ENCODE data around the gene ABCA1.

DNA sequence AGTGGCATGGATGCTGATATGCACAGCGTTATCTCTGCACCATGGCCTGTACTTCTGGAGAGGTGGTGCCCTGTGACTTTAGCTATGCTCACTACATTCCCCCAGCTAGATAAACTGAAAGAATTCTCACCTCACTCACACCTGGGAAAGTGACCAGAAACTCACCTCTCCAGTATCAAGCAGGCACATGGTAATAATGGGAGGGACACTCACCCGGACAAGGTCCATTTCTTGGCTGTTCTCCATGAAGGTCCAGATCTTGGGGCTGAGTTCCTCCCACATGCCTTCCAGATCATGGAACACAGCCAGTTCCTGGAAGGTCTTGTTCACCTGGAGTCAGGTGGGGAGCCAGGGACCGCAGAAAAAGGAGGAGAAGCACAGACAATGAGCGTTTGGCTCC, 91.2 kb downstream of the ABCA1 start:
- TF ChIP-seq POLR2A (IDR thresholded peaks at IDR 0.05; ENCODE audit: extremely low read depth, insufficient read length) (no peak), MAX (IDR thresholded peaks at IDR 0.05; ENCODE audit: low read depth, low read length) (no peak)
- TF ChIP-seq, protein P1, sequence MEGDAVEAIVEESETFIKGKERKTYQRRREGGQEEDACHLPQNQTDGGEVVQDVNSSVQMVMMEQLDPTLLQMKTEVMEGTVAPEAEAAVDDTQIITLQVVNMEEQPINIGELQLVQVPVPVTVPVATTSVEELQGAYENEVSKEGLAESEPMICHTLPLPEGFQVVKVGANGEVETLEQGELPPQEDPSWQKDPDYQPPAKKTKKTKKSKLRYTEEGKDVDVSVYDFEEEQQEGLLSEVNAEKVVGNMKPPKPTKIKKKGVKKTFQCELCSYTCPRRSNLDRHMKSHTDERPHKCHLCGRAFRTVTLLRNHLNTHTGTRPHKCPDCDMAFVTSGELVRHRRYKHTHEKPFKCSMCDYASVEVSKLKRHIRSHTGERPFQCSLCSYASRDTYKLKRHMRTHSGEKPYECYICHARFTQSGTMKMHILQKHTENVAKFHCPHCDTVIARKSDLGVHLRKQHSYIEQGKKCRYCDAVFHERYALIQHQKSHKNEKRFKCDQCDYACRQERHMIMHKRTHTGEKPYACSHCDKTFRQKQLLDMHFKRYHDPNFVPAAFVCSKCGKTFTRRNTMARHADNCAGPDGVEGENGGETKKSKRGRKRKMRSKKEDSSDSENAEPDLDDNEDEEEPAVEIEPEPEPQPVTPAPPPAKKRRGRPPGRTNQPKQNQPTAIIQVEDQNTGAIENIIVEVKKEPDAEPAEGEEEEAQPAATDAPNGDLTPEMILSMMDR (IDR thresholded peaks at IDR 0.05; ENCODE audit: low read depth, low read length), result no peak

All from NB4 (cell line).